HepG2 (cell line): Measurements from ENCODE around the gene CCDC158. TPM values are rescaled to one million over a fixed set of nuclear protein-coding genes. Genes with fewer than 3 reads are reported as not detected.

ENCODE experiments used
- CCDC6 ChIP-seq: sonication (generic); formaldehyde crosslinking; IDR thresholded peaks from 2 replicates; pipeline ENCODE4 v1.8.1; 2022; ENCODE audit warnings: mild to moderate bottlenecking, missing genetic modification reagents, moderate library complexity
- IRF2 ChIP-seq: IDR thresholded peaks from 2 replicates; pipeline ENCODE4 v1.6.1; 2018; ENCODE audit warnings: missing genetic modification reagents, missing compliant biosample characterization
- KAT7 ChIP-seq: IDR thresholded peaks from 2 replicates; pipeline ENCODE4 v1.6.1; 2018; ENCODE audit warnings: borderline replicate concordance, missing compliant biosample characterization
- KDM3A ChIP-seq: IDR thresholded peaks from 2 replicates; pipeline ENCODE4 v1.6.1; 2018; ENCODE audit warnings: low read depth, missing compliant biosample characterization
- KLF9 ChIP-seq: IDR thresholded peaks from 2 replicates; pipeline ENCODE4 v1.6.1; 2016; ENCODE audit warnings: low read depth
- SMARCE1 ChIP-seq: fragments of 450-650 bp; IDR thresholded peaks from 2 replicates; pipeline ENCODE4 v1.6.1; 2017; ENCODE audit warnings: borderline replicate concordance
- SRSF1 ChIP-seq: fragments of 200-400 bp; formaldehyde crosslinking; optimal IDR thresholded peaks from 2 replicates; pipeline ENCODE3; 2017; ENCODE audit warnings: mild to moderate bottlenecking, low read depth, low read length, moderate library complexity
- STAG1 ChIP-seq: sonication (generic); formaldehyde crosslinking; IDR thresholded peaks from 2 replicates; pipeline ENCODE4 v1.4.0; 2020; ENCODE audit warnings: missing genetic modification reagents
- ZNF670 ChIP-seq: sonication (generic); formaldehyde crosslinking; IDR thresholded peaks from 2 replicates; pipeline ENCODE4 v1.8.0; 2022; ENCODE audit warnings: mild to moderate bottlenecking, missing genetic modification reagents, borderline replicate concordance
- ZNF768 ChIP-seq: sonication (generic); formaldehyde crosslinking; IDR thresholded peaks from 2 replicates; pipeline ENCODE4 v1.4.0; 2020; ENCODE audit warnings: missing genetic modification reagents
- ZNF879 ChIP-seq: sonication (generic); formaldehyde crosslinking; IDR thresholded peaks from 2 replicates; pipeline ENCODE4 v1.8.1; 2023; ENCODE audit warnings: missing genetic modification reagents
- polyA plus RNA-seq, 8 experiments: library from polyadenylated mRNA; depleted of rRNA in 3 of 8; stranded (reverse) in 7 of 8; unstranded in 1 of 8; fragments of >200 nt; fragmentation: Illumina TruSeq in 4 of 8; extraction: Trizol in 4 of 8; gene quantifications; 2 replicates each; pipeline versions ENCODE4 v1.2.1 to v1.2.3, GENCODE V29; 2011 to 2016; ENCODE audit warnings: low read depth in 4 of 8, missing spikeins in 1 of 8, mixed read lengths in 1 of 8; ENCODE audit not compliant: insufficient read depth in 1 of 8
- total RNA-seq, 5 experiments: library from RNA; depleted of rRNA; stranded (reverse); fragments of >200 nt; fragmentation: Illumina TruSeq; extraction: Trizol; gene quantifications; 2 replicates each; pipeline ENCODE4 v1.2.3, GENCODE V29; 2016; ENCODE audit warnings: low read depth in 1 of 5
- TF ChIP-seq, protein P1 (sequence below): sonication (generic); formaldehyde crosslinking; IDR thresholded peaks from 2 replicates; pipeline ENCODE4 v1.4.0; 2020; ENCODE audit warnings: missing genetic modification reagents
- TF ChIP-seq, protein P2 (sequence below): sonication (generic); formaldehyde crosslinking; IDR thresholded peaks from 2 replicates; pipeline ENCODE4 v1.9.0; 2021; ENCODE audit warnings: missing genetic modification reagents, borderline replicate concordance
- TF ChIP-seq, protein P3 (sequence below): IDR thresholded peaks from 2 replicates; pipeline ENCODE4 v1.4.0; 2020; ENCODE audit warnings: mild to moderate bottlenecking, missing genetic modification reagents
- TF ChIP-seq, protein P4 (sequence below): sonication (generic); formaldehyde crosslinking; IDR thresholded peaks from 2 replicates; pipeline ENCODE4 v1.5.1; 2020; ENCODE audit warnings: missing genetic modification reagents, mild to moderate bottlenecking, borderline replicate concordance

The CCDC158 gene
- total and polyA plus RNA-seq, 2 of the 13 experiments (the other 11 are each of a cell fraction or from before 2014, with no cell fraction given): not detected

DNA sequence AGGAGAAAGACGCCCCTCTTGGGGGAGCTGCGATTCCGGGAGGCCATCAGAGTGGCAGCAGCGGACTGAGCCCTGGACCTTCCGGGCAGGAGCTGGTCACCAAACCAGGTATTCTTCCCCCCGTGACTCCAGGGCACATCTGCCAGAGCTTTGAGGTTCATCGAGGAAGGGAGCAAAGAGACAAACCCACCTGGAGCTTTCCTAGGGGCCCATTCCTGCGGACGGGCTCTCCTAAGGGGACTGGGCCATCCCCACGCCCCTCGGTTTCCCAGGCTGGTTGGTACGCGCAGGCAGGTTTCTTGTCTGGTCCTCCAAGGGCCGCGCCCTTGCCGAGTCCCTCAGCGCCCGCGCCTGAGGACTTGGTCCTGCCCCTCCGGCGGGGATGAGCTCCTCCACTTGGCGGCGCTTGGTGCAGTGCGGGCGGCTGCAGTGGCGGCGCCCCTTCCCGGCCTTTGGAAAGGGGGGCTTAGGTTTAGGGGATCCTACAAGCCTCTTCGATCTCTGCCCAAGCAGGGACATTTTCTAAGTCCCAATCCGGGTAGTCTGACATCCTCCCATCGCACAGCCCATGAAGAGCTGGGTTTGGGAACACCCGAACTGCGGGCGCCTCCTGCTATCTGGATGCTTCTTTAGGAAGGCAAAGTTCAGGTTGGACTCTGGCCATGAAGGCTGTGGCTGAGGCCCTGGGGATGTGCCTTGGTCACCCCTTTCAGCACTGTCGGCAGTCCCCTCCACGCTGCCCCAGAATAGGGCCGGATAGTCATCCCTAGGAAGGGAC is 113.9 kb downstream of the CCDC158 start (continued):
- TF ChIP-seq KAT7 (CRISPR knock-in tag) (peak; percentile 17; the same call in 1 of the 2 replicates), ZNF670 (peak; percentile 46; the same call in 1 of the 2 replicates), IRF2 (CRISPR knock-in tag) (0 out of 2 replicates have a peak, but pooled peaks have one; percentile 23), KLF9 (no peak), KDM3A (CRISPR knock-in tag) (no peak), ZNF768 (CRISPR knock-in tag) (peak; percentile 19; the same call in 1 of the 2 replicates), SRSF1 (peak; percentile 13), CCDC6 (CRISPR knock-in tag) (no peak), SMARCE1 (no peak), ZNF879 (0 out of 2 replicates have a peak, but pooled peaks have one; percentile 40), STAG1 (CRISPR knock-in tag) (peak; percentile 46)
- TF ChIP-seq, protein P1, sequence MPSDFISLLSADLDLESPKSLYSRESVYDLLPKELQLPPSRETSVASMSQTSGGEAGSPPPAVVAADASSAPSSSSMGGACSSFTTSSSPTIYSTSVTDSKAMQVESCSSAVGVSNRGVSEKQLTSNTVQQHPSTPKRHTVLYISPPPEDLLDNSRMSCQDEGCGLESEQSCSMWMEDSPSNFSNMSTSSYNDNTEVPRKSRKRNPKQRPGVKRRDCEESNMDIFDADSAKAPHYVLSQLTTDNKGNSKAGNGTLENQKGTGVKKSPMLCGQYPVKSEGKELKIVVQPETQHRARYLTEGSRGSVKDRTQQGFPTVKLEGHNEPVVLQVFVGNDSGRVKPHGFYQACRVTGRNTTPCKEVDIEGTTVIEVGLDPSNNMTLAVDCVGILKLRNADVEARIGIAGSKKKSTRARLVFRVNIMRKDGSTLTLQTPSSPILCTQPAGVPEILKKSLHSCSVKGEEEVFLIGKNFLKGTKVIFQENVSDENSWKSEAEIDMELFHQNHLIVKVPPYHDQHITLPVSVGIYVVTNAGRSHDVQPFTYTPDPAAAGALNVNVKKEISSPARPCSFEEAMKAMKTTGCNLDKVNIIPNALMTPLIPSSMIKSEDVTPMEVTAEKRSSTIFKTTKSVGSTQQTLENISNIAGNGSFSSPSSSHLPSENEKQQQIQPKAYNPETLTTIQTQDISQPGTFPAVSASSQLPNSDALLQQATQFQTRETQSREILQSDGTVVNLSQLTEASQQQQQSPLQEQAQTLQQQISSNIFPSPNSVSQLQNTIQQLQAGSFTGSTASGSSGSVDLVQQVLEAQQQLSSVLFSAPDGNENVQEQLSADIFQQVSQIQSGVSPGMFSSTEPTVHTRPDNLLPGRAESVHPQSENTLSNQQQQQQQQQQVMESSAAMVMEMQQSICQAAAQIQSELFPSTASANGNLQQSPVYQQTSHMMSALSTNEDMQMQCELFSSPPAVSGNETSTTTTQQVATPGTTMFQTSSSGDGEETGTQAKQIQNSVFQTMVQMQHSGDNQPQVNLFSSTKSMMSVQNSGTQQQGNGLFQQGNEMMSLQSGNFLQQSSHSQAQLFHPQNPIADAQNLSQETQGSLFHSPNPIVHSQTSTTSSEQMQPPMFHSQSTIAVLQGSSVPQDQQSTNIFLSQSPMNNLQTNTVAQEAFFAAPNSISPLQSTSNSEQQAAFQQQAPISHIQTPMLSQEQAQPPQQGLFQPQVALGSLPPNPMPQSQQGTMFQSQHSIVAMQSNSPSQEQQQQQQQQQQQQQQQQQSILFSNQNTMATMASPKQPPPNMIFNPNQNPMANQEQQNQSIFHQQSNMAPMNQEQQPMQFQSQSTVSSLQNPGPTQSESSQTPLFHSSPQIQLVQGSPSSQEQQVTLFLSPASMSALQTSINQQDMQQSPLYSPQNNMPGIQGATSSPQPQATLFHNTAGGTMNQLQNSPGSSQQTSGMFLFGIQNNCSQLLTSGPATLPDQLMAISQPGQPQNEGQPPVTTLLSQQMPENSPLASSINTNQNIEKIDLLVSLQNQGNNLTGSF (CRISPR knock-in tag): no peak
- TF ChIP-seq, protein P2, sequence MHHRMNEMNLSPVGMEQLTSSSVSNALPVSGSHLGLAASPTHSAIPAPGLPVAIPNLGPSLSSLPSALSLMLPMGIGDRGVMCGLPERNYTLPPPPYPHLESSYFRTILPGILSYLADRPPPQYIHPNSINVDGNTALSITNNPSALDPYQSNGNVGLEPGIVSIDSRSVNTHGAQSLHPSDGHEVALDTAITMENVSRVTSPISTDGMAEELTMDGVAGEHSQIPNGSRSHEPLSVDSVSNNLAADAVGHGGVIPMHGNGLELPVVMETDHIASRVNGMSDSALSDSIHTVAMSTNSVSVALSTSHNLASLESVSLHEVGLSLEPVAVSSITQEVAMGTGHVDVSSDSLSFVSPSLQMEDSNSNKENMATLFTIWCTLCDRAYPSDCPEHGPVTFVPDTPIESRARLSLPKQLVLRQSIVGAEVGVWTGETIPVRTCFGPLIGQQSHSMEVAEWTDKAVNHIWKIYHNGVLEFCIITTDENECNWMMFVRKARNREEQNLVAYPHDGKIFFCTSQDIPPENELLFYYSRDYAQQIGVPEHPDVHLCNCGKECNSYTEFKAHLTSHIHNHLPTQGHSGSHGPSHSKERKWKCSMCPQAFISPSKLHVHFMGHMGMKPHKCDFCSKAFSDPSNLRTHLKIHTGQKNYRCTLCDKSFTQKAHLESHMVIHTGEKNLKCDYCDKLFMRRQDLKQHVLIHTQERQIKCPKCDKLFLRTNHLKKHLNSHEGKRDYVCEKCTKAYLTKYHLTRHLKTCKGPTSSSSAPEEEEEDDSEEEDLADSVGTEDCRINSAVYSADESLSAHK (CRISPR knock-in tag): no peak
- TF ChIP-seq, protein P3, sequence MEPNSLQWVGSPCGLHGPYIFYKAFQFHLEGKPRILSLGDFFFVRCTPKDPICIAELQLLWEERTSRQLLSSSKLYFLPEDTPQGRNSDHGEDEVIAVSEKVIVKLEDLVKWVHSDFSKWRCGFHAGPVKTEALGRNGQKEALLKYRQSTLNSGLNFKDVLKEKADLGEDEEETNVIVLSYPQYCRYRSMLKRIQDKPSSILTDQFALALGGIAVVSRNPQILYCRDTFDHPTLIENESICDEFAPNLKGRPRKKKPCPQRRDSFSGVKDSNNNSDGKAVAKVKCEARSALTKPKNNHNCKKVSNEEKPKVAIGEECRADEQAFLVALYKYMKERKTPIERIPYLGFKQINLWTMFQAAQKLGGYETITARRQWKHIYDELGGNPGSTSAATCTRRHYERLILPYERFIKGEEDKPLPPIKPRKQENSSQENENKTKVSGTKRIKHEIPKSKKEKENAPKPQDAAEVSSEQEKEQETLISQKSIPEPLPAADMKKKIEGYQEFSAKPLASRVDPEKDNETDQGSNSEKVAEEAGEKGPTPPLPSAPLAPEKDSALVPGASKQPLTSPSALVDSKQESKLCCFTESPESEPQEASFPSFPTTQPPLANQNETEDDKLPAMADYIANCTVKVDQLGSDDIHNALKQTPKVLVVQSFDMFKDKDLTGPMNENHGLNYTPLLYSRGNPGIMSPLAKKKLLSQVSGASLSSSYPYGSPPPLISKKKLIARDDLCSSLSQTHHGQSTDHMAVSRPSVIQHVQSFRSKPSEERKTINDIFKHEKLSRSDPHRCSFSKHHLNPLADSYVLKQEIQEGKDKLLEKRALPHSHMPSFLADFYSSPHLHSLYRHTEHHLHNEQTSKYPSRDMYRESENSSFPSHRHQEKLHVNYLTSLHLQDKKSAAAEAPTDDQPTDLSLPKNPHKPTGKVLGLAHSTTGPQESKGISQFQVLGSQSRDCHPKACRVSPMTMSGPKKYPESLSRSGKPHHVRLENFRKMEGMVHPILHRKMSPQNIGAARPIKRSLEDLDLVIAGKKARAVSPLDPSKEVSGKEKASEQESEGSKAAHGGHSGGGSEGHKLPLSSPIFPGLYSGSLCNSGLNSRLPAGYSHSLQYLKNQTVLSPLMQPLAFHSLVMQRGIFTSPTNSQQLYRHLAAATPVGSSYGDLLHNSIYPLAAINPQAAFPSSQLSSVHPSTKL (CRISPR knock-in tag): 0 out of 2 replicates have a peak, but pooled peaks have one; percentile 11
- TF ChIP-seq, protein P4, sequence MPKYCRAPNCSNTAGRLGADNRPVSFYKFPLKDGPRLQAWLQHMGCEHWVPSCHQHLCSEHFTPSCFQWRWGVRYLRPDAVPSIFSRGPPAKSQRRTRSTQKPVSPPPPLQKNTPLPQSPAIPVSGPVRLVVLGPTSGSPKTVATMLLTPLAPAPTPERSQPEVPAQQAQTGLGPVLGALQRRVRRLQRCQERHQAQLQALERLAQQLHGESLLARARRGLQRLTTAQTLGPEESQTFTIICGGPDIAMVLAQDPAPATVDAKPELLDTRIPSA (CRISPR knock-in tag): no peak
